ENCODE measurements around the gene TBX6.
"Not testable (repeated sequence)": the region's sequence is repeated elsewhere in the genome, so short reads cannot be mapped to it uniquely, and the experiment has no call there.

The TBX6 gene

GRCh38 chr16:30091474-30092372 is at the start of gene TBX6:
Gene TBX6, minus strand, starts transcription at chr16:30091924. Its CDS starts 731 bp downstream, at chr16:30091193.
- in situ Hi-C loops (cut with HindIII; ENCODE audit: low pct_ligation_motif_present, low pct_unique_long_range_greater_than_20kb, low sequenced_read_pairs), result no loop called here
- peak; percentile 95 for DNase-seq

DNA sequence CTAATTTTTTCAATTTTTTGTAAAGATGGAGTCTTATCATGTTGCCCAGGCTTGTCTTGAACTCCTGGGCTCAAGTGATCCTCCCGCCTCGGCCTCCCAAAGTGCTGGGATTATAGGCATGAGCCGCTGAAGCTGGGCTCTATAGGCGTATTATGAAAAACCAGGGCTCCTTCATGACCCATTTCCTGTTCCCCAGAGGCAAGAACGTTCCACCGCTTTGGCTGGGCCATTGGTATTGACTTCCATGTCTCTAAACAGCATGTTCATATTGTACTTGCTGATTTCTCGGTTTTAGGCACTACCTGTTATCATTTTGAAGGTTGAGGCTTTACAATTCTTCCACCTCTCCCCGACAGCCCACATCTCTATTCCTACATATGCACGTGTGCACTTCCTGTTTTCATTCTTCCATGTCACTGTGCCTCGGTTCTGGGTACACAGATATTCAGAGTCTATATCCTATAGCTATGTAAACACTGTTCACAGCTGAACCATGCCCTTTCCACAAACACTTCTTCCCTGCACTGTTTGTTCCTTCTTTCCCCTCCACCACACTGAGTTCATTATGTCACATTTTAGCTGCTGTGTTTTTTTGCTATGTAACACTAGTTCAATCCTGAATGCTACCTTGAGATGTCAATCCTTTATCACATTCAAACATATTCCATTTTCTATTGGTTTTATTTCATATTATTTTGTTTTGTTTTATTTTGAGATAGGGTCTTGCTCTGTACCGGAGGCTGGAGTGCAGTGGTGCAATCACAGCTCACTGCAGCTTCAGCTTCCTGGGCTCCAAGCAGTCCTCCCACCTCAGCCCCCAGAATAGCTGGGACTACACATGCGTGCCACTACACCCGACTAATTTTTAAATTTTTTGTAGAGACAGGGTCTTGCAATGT is 48.1 kb upstream of the TBX6 start:
- in situ Hi-C loops (cut with HindIII; ENCODE audit: low pct_ligation_motif_present, low pct_unique_long_range_greater_than_20kb, low sequenced_read_pairs), result no loop called here
- DNase-seq, result no peak

DNA sequence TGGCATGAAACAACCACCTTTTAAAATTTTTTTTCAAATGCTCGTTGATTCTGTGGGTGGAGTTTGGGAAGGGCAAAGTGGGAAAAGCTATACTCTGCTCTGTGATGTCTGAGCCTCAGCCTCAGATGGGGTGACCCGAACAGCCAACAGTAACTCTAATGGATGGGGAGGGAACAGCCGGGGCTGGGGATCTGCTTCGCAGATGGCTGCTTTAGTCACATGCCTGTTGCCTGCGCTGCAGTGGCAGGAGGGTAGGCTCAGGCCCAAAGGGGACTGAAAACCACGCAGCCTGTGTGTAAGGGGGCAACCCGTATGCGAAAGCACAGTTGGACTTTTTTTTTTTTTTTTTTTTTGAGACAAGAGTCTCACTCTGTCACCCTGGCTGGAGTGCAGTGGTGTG is 46.2 kb upstream of the TBX6 start:
- in situ Hi-C loops (cut with HindIII; ENCODE audit: low pct_ligation_motif_present, low pct_unique_long_range_greater_than_20kb, low sequenced_read_pairs), result no loop called here
- DNase-seq, result no peak

- in situ Hi-C loops (cut with HindIII; ENCODE audit: low pct_ligation_motif_present, low pct_unique_long_range_greater_than_20kb, low sequenced_read_pairs), result no loop called here
Observed at GRCh38 chr16:30136971-30137605, 45.4 kb upstream of the TBX6 start.

GRCh38 chr16:30132591-30132990 is 40.9 kb upstream of the TBX6 start:
- in situ Hi-C loops (cut with HindIII; ENCODE audit: low pct_ligation_motif_present, low pct_unique_long_range_greater_than_20kb, low sequenced_read_pairs), result no loop called here
- DNase-seq, result no peak

More at GRCh38 chr16:30136971-30137605, 45.4 kb upstream of the TBX6 start:
- no peak for DNase-seq

GRCh38 chr16:30131869-30132475 is 40.2 kb upstream of the TBX6 start:
- no peak for DNase-seq
- in situ Hi-C loops (cut with HindIII; ENCODE audit: low pct_ligation_motif_present, low pct_unique_long_range_greater_than_20kb, low sequenced_read_pairs), result no loop called here

- in situ Hi-C loops (cut with HindIII; ENCODE audit: low pct_ligation_motif_present, low pct_unique_long_range_greater_than_20kb, low sequenced_read_pairs), result no loop called here
- no peak for DNase-seq
Observed at GRCh38 chr16:30127993-30128392, 36.3 kb upstream of the TBX6 start.

GRCh38 chr16:30125690-30126089 is 34.0 kb upstream of the TBX6 start:
- in situ Hi-C loops (cut with HindIII; ENCODE audit: low pct_ligation_motif_present, low pct_unique_long_range_greater_than_20kb, low sequenced_read_pairs); DNase-seq: not testable (repeated sequence)

GRCh38 chr16:30124985-30125379 is 33.3 kb upstream of the TBX6 start:
- no peak for DNase-seq
- in situ Hi-C loops (cut with HindIII; ENCODE audit: low pct_ligation_motif_present, low pct_unique_long_range_greater_than_20kb, low sequenced_read_pairs), result no loop called here

DNA sequence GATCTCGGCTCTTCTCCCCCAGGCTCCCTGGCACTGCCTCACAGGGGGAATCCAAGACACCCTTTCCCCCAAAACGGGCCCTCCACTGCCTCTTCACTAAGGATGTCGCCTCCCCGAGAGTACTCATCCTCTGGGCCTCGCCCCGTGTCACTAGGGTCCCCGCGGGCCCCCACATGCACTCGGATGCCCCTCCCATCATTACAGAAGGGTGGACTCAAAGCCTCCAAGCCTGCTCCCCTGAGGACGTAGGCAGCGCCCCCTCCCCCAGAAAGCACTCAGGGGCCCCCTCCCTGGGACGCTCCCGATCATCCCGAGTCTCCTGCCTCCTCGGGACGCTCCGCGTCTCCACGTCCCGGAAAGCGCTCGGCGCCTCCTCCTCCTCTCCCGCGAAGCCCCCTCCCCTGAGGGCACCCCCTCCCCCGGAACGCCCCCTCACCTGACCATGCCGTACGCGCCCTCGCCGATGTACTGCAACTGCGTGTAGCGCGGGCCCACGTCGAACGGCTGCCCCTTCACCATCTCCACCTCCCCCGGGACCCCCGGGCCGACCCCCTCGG is 31.0 kb upstream of the TBX6 start:
- peak; percentile 15 for DNase-seq
- in situ Hi-C loops (cut with HindIII; ENCODE audit: low pct_ligation_motif_present, low pct_unique_long_range_greater_than_20kb, low sequenced_read_pairs), result no loop called here

DNA sequence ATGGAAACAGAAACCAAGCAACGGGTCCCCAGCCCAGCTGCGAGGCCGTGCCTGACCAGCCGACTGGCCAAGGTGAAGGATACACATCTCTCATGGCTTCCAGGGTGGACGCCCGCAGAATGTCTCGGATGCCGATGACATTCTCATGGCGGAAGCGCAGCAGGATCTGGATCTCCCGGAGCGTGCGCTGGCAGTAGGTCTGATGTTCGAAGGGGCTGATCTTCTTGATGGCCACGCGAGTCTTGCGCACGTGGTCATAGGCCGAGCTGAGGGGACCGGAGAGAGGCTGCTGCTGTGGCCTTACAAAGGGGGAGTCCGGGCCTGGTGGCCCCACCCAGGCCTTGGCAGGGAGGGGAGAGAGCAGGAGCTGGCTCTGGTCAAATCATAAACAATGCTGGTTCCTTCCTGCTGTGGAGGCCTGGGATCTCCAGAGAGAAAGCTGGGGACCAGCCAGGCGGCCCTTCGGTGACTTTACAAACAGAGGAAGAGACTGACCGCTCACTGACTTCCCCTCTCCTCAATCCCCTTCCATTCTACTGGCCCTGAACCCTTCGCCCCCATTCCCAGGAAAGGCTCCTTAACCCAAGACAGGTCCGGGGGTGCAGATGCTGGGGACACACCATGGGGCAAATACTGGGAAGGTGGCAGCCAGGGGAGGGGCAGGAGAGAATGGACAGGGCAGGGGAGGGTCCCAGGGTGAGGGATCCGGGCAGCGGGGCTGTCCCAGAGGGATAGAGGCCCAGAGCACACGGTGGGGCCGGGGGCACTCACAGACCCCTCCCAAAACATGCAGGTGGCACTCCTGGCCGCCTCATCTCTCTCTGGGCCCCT is 30.2 kb upstream of the TBX6 start:
- in situ Hi-C loops (cut with HindIII; ENCODE audit: low pct_ligation_motif_present, low pct_unique_long_range_greater_than_20kb, low sequenced_read_pairs), result no loop called here
- no peak for DNase-seq

GRCh38 chr16:30120340-30121105 is 28.8 kb upstream of the TBX6 start:
- no peak for DNase-seq
- in situ Hi-C loops (cut with HindIII; ENCODE audit: low pct_ligation_motif_present, low pct_unique_long_range_greater_than_20kb, low sequenced_read_pairs), result no loop called here

GRCh38 chr16:30119428-30119827 is 27.7 kb upstream of the TBX6 start:
- no peak for DNase-seq
- in situ Hi-C loops (cut with HindIII; ENCODE audit: low pct_ligation_motif_present, low pct_unique_long_range_greater_than_20kb, low sequenced_read_pairs), result no loop called here

DNA sequence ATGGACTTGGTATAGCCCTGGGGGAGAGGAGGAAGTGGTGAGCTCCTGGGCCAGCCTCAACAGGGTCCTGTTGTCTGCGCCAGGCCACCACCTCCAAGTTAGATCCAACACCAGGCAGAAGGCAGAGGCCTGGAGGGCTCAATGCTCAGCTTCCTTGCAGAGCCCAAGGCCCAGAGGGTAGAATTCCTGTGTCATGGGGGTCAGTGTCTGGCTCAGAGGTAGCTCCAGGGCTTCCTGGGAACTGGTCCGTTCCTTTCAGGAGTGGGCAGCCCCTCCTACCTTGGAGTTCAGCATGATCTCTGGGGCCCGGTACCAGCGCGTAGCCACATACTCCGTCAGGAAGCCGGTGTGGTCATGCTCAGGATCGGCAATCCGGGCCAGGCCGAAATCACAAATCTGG is 26.0 kb upstream of the TBX6 start:
- in situ Hi-C loops (cut with HindIII; ENCODE audit: low pct_ligation_motif_present, low pct_unique_long_range_greater_than_20kb, low sequenced_read_pairs), result no loop called here
- no peak for DNase-seq

DNA sequence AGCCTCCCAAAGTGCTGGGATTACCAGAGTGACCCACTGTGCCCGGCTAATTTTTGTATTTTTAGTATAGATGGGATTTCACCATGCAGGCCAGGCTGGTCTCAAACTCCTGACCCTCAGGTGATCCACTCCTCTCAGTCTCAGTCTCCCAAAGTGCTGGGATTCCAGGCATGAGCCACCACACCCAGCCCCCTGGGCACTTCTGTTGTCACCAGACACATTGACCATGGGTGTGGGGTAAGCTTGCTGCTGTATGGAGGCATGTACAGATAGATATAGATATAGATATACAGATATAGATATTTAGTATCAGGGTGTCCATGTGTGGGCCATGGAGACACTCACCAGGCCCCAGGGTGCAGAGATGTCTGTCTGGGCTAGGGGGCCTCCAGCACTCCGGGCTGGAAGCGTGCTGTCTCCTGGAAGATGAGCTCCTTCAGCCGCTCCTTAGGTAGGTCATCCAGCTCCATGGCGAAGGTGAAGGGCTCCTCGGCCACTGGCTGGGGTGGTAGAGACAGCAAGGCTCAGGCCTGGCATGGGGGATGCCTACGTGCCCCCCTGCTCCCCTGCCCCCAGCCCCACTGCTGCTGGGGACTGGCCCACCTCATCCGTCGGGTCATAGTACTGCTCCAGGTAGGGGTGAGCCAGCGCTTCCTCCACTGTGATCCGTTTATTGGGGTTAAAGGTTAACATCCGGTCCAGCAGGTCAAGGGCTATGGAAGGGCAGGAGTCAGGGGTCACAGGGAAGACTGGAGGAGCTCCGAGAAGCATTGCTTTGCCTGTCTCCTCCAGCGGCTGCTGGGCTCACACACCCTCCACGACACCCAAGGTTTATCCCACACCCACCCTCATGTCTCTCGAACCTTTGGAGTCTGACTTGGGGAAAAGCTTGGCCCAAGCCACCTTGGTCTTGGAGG is 24.8 kb upstream of the TBX6 start:
- in situ Hi-C loops (cut with HindIII; ENCODE audit: low pct_ligation_motif_present, low pct_unique_long_range_greater_than_20kb, low sequenced_read_pairs), result no loop called here

DNA sequence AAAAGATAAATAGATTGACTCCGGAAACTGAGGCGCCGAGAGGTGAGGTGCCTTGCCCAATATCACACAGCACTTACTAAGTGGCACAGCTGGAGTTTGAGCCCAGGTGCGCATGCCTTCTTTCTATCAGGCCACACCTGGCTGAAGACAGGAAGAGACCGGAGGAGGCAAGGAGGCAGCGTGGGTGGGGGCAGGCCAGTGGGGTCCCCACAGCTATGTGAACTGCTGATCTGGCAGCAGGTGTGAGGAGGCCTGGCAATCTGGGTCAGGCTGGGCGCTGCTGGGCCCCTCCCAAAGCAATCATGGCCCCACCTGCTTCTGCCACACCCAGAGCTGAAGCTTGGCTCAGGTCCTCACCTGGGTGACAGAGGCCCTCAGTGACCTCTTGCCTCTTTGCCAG is 23.5 kb upstream of the TBX6 start:
- in situ Hi-C loops (cut with HindIII; ENCODE audit: low pct_ligation_motif_present, low pct_unique_long_range_greater_than_20kb, low sequenced_read_pairs), result no loop called here
- DNase-seq, result no peak

More for the DNA sequence above, 24.8 kb upstream of the TBX6 start:
- no peak for DNase-seq
